Measurements from ENCODE around the gene TMEM204. TPM values are rescaled to one million over a fixed set of nuclear protein-coding genes. Genes with fewer than 3 reads are reported as not detected.

TMEM204 gene
- total and polyA plus RNA-seq, 10 of the 15 experiments (the other 5 are each of a cell fraction or from before 2014, with no cell fraction given): 0.05 to 0.30 (median 0.18) TPM; not detected in 7

DNA sequence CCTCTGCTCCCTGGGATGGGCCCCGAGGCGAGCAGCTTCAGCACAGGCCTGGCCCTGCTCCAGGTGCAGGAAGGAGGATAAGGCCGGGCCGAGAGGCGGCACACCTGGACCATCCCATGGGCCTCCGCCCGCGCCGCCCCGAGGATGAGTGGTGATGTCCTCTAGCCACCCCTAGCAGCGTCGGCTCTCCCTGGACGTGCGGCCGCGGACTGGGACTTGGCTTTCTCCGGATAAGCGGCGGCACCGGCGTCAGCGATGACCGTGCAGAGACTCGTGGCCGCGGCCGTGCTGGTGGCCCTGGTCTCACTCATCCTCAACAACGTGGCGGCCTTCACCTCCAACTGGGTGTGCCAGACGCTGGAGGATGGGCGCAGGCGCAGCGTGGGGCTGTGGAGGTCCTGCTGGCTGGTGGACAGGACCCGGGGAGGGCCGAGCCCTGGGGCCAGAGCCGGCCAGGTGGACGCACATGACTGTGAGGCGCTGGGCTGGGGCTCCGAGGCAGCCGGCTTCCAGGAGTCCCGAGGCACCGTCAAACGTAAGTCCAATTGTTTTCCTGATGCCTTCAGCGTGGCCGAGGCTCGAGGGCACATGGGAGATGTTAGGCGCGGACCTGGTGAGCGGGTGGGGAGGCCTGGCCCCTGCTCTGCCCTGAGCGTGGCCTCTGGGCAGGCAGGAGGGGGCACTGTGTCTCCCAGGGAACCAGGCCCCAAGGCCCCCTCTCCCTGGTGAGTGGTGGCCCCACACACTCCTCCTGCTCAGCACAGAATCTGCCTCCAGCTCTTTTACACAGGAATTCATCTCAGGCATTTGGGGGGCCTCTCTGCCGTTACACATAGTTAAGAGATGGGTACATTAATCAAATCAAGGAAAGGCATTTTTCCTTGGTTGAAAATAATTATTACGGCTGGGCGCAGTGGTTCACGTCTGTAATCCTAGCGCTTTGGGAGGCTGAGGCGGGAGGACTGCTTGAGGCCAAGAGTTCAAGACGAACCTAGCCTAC, 855 bp downstream of the TMEM204 start:
- 65% methylated on average over 57 of the region's 57 CpGs for WGBS (ENCODE audit: insufficient coverage, insufficient replicate concordance, low lambda C conversion rate, missing lambda C conversion rate)
- in situ Hi-C loops (cut with MboI): no loop called here
- Histone ChIP-seq H3K4me1 (ENCODE audit: control insufficient read depth, insufficient read depth, low read length) (no peaks in the 10 kb centered on the region), H3K79me2 (ENCODE audit: control insufficient read depth, insufficient read depth, low read length) (no peaks in the 10 kb centered on the region), H3K36me3 (ENCODE audit: control insufficient read depth in 2 of 2, insufficient read depth in 2 of 2, low read length in 1 of 2) (no peaks in the 10 kb centered on the region), H3K4me2 (ENCODE audit: control insufficient read depth, insufficient read depth) (no peak overlapping the region), H3K4me3 (no peak overlapping the region), H4K20me1 (ENCODE audit: control insufficient read depth, insufficient read depth) (no peaks in the 10 kb centered on the region), H3K27me3 (replicated peaks in 1 of 2; ENCODE audit: control insufficient read depth in 2 of 2, insufficient read depth in 2 of 2, low read length in 1 of 2) (no peaks in the 10 kb centered on the region; a peak in 2 of 4 replicates), H3K27ac (ENCODE audit: control insufficient read depth, insufficient read depth) (no peak overlapping the region), H3K9me3 (replicated peaks; ENCODE audit: control insufficient read depth, insufficient read depth, low read length) (no peaks in the 10 kb centered on the region), H2AFZ (ENCODE audit: control insufficient read depth, low read depth, low read length) (no peak overlapping the region), H3K9ac (ENCODE audit: control insufficient read depth, insufficient read depth, low read length) (no peak overlapping the region)
- RAD21 ChIA-PET (ENCODE audit: unreplicated experiment): no interaction called here
- no peak for DNase-seq (ENCODE audit: low read depth, low spot score)
- no peak for TF ChIP-seq YBX1 (IDR thresholded peaks at IDR 0.05)
- no peak for ATAC-seq
- intact Hi-C loops (cut with micrococcal nuclease; ENCODE audit: unreplicated experiment): no loop called here
- CTCF ChIA-PET: no interaction called here
- SMC1A ChIA-PET (ENCODE audit: uncharacterized antibody, unreplicated experiment): no interaction called here
- FAIRE-seq: no peak
- BruUV-seq (replicated peaks): no TSS peak
- POLR2A ChIA-PET: no interaction called here

DNA sequence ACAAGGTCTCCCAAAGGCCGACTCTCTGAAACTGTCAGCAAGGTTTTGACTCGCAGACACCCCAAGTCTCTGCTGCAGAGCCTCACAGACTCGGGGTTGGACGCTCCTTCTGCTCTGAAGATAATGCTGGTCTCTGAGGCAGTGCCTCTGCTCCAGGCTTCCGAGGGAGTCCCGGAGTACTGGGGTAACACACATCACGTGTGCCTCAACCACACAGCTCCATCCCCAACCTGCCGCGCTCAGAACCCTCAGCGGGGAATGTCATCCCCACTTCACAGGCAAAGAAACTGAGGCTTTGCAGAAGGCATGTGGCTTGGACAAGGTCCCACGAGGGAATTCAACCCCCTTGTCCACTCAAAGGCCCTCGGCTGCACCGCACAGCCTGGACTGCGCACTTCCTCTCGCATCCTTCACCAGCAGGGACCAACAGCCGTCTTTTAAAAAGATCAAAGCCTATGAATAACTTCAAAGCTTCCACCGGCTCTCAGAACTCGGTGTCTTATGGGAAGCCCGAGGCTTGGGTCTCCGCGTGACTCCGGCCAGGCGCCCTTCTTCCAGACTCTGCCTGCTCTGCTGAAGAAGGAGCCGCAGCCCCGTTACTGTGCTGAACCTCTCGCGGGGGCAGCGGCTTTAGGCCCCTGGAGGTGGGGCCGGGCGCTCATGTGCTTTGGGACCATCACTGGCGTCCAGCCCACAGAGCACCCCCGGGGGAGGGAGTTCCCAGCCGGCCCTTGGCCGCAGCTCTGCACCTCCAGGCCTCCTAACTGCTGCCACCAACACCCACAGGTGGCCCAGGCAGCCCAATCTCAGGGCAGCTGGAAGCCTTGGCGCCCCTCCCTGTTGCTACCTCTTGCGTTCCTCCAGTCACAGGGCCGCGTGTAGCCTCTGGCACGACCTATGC, 2.2 kb downstream of the TMEM204 start:
- WGBS (ENCODE audit: insufficient coverage, insufficient replicate concordance, low lambda C conversion rate, missing lambda C conversion rate): 54% methylated on average over 37 of the region's 39 CpGs
- Histone ChIP-seq H3K27me3 (replicated peaks in 1 of 2; ENCODE audit: control insufficient read depth in 2 of 2, insufficient read depth in 2 of 2, low read length in 1 of 2) (no peaks in the 10 kb centered on the region; a peak in 2 of 4 replicates), H3K36me3 (ENCODE audit: control insufficient read depth in 2 of 2, insufficient read depth in 2 of 2, low read length in 1 of 2) (no peaks in the 10 kb centered on the region), H4K20me1 (ENCODE audit: control insufficient read depth, insufficient read depth) (no peaks in the 10 kb centered on the region), H3K9ac (ENCODE audit: control insufficient read depth, insufficient read depth, low read length) (no peak overlapping the region), H3K9me3 (replicated peaks; ENCODE audit: control insufficient read depth, insufficient read depth, low read length) (no peaks in the 10 kb centered on the region), H3K4me2 (ENCODE audit: control insufficient read depth, insufficient read depth) (no peak overlapping the region), H3K79me2 (ENCODE audit: control insufficient read depth, insufficient read depth, low read length) (no peaks in the 10 kb centered on the region), H3K27ac (ENCODE audit: control insufficient read depth, insufficient read depth) (no peak overlapping the region), H2AFZ (ENCODE audit: control insufficient read depth, low read depth, low read length) (no peak overlapping the region), H3K4me1 (ENCODE audit: control insufficient read depth, insufficient read depth, low read length) (no peaks in the 10 kb centered on the region), H3K4me3 (no peak overlapping the region)
- no TSS peak for BruUV-seq (replicated peaks)
- FAIRE-seq (no peak), DNase-seq (ENCODE audit: low read depth, low spot score) (no peak), ATAC-seq (no peak)
- ChIA-PET POLR2A (no interaction called here), CTCF (no interaction called here), RAD21 (ENCODE audit: unreplicated experiment) (no interaction called here), SMC1A (ENCODE audit: uncharacterized antibody, unreplicated experiment) (no interaction called here)
- intact Hi-C loops (cut with micrococcal nuclease; ENCODE audit: unreplicated experiment) (no loop called here), in situ Hi-C loops (cut with MboI) (no loop called here)
- TF ChIP-seq, protein P1, sequence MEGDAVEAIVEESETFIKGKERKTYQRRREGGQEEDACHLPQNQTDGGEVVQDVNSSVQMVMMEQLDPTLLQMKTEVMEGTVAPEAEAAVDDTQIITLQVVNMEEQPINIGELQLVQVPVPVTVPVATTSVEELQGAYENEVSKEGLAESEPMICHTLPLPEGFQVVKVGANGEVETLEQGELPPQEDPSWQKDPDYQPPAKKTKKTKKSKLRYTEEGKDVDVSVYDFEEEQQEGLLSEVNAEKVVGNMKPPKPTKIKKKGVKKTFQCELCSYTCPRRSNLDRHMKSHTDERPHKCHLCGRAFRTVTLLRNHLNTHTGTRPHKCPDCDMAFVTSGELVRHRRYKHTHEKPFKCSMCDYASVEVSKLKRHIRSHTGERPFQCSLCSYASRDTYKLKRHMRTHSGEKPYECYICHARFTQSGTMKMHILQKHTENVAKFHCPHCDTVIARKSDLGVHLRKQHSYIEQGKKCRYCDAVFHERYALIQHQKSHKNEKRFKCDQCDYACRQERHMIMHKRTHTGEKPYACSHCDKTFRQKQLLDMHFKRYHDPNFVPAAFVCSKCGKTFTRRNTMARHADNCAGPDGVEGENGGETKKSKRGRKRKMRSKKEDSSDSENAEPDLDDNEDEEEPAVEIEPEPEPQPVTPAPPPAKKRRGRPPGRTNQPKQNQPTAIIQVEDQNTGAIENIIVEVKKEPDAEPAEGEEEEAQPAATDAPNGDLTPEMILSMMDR (IDR thresholded peaks at IDR 0.05 in 2 of 3, conservative IDR thresholded peaks at IDR 0.05 in 1 of 3; ENCODE audit: control insufficient read depth in 2 of 3, extremely low read depth in 1 of 3, insufficient read depth in 1 of 3, low read depth in 3 of 3, low read length in 3 of 3): no peak
- no peak for TF ChIP-seq TAF1 (IDR thresholded peaks at IDR 0.05; ENCODE audit: borderline replicate concordance, low read depth, low read length)
- TF ChIP-seq EZH2 (IDR thresholded peaks at IDR 0.05; ENCODE audit: borderline replicate concordance, control insufficient read depth, low read depth, low read length): no peak
- no peak for TF ChIP-seq YBX1 (IDR thresholded peaks at IDR 0.05)
- no peak for TF ChIP-seq IRF4 (IDR thresholded peaks at IDR 0.05; ENCODE audit: low read depth, low read length)
- TF ChIP-seq SIN3A (IDR thresholded peaks at IDR 0.05; ENCODE audit: low read depth, low read length): no peak
- TF ChIP-seq ASH2L (IDR thresholded peaks at IDR 0.05; ENCODE audit: borderline replicate concordance, low read depth): no peak
- TF ChIP-seq RCOR1 (conservative IDR thresholded peaks at IDR 0.05; ENCODE audit: low read depth, low read length): no peak
- TF ChIP-seq ZNF217 (IDR thresholded peaks at IDR 0.05): no peak
